ENCODE results near the gene GGACT. TPM values are rescaled to one million over a fixed set of nuclear protein-coding genes. Genes with fewer than 3 reads are reported as not detected.

GGACT gene
- polyA plus RNA-seq, 3 donors: 1.7 to 8.3 (median 6.5) TPM

- no peaks in the 10 kb centered on the region for H3K27me3 ChIP-seq (ENCODE audit: control insufficient read depth in 2 of 2, insufficient read depth in 2 of 2, low read length in 2 of 2)
- H2AFZ ChIP-seq (ENCODE audit: insufficient read depth, low read depth, low read length, poor library complexity, severe bottlenecking): no peak overlapping the region
- H3K9ac ChIP-seq (ENCODE audit: insufficient read depth, low read length, poor library complexity, severe bottlenecking): no peak overlapping the region
- peaks cover 4 to 5% of the 10 kb centered on the region in 2 donors for H3K4me1 ChIP-seq (ENCODE audit: control insufficient read depth in 1 of 2, insufficient read depth in 2 of 2, low read length in 2 of 2)
- peaks cover 6% of the 10 kb centered on the region for H3K4me1 Mint-ChIP-seq
- no peak overlapping the region for H3K27ac Mint-ChIP-seq
- no peak overlapping the region for H3K4me3 Mint-ChIP-seq
- no peaks in the 10 kb centered on the region for H3K79me2 ChIP-seq (ENCODE audit: insufficient read depth, low read length)
- no peak for DNase-seq
- H3K27me3 Mint-ChIP-seq (ENCODE audit: low read depth in 3 of 3): peaks cover 1 to 3% (median 2%) of the 10 kb centered on the region in 3 donors
- H3K9me3 ChIP-seq (replicated peaks in 1 of 2; ENCODE audit: control insufficient read depth in 1 of 2, insufficient read depth in 1 of 2, low read length in 2 of 2): no peaks in the 10 kb centered on the region
- H3K36me3 ChIP-seq (replicated peaks in 1 of 2; ENCODE audit: control insufficient read depth in 1 of 2, insufficient read depth in 2 of 2, low read length in 2 of 2): no peaks in the 10 kb centered on the region
- H3K4me3 ChIP-seq (replicated peaks in 1 of 3; ENCODE audit: low read depth in 2 of 3, low read length in 3 of 3): no peak overlapping the region
- intact Hi-C loops (cut with micrococcal nuclease): loop anchor here in 1 of 2 donors (10.0 kb wide), 1 partner anchor 892 kb away; no protein-coding TSS in a partner anchor
- 94% methylated on average over 17 of the region's 21 CpGs for WGBS (ENCODE audit: insufficient coverage)
- TF ChIP-seq CTCF (IDR thresholded peaks at IDR 0.05): no peak
- no peak overlapping the region for H3K27ac ChIP-seq (ENCODE audit: low read depth in 1 of 2, low read length in 2 of 2)
- H3K9me3 Mint-ChIP-seq: peaks cover 0 to 1% (median 0%) of the 10 kb centered on the region in 7 donors
- H3K36me3 Mint-ChIP-seq: no peaks in the 10 kb centered on the region
- no peaks in the 10 kb centered on the region for H4K20me1 ChIP-seq (ENCODE audit: insufficient read depth, low read length)
- no peak overlapping the region for H3K4me2 ChIP-seq (replicated peaks; ENCODE audit: extremely low read depth, low read length, poor library complexity, severe bottlenecking)
These were observed 41.7 kb downstream of the GGACT start for GRCh38 chr13:100546713-100547405.

GRCh38 chr13:100545684-100546061, 42.9 kb downstream of the GGACT start:
- Histone ChIP-seq H4K20me1 (ENCODE audit: insufficient read depth, low read length) (no peaks in the 10 kb centered on the region), H3K4me3 (replicated peaks in 1 of 3; ENCODE audit: low read depth in 2 of 3, low read length in 3 of 3) (no peak overlapping the region), H2AFZ (ENCODE audit: insufficient read depth, low read depth, low read length, poor library complexity, severe bottlenecking) (no peak overlapping the region), H3K27me3 (ENCODE audit: control insufficient read depth in 2 of 2, insufficient read depth in 2 of 2, low read length in 2 of 2) (no peaks in the 10 kb centered on the region), H3K36me3 (replicated peaks in 1 of 2; ENCODE audit: control insufficient read depth in 1 of 2, insufficient read depth in 2 of 2, low read length in 2 of 2) (no peaks in the 10 kb centered on the region), H3K27ac (ENCODE audit: low read depth in 1 of 2, low read length in 2 of 2) (no peak overlapping the region), H3K79me2 (ENCODE audit: insufficient read depth, low read length) (no peaks in the 10 kb centered on the region), H3K4me2 (replicated peaks; ENCODE audit: extremely low read depth, low read length, poor library complexity, severe bottlenecking) (no peak overlapping the region), H3K9ac (ENCODE audit: insufficient read depth, low read length, poor library complexity, severe bottlenecking) (no peak overlapping the region), H3K4me1 (ENCODE audit: control insufficient read depth in 1 of 2, insufficient read depth in 2 of 2, low read length in 2 of 2) (peaks cover 4 to 5% of the 10 kb centered on the region in 2 donors), H3K9me3 (replicated peaks in 1 of 2; ENCODE audit: control insufficient read depth in 1 of 2, insufficient read depth in 1 of 2, low read length in 2 of 2) (no peaks in the 10 kb centered on the region)
- no peak for TF ChIP-seq CTCF (IDR thresholded peaks at IDR 0.05)
- H3K4me1 Mint-ChIP-seq: peaks cover 6% of the 10 kb centered on the region
- H3K4me3 Mint-ChIP-seq: no peak overlapping the region
- no CpG with 5 or more reads among the region's 4 CpGs for WGBS (ENCODE audit: insufficient coverage)
- H3K9me3 Mint-ChIP-seq: peaks cover 0 to 1% (median 0%) of the 10 kb centered on the region in 7 donors
- H3K27me3 Mint-ChIP-seq (ENCODE audit: low read depth in 3 of 3): peaks cover 0 to 3% (median 2%) of the 10 kb centered on the region in 3 donors
- no peaks in the 10 kb centered on the region for H3K36me3 Mint-ChIP-seq
- intact Hi-C loops (cut with micrococcal nuclease): loop anchor here in 1 of 2 donors (10.0 kb wide), 1 partner anchor 891 kb away; no protein-coding TSS in a partner anchor
- H3K27ac Mint-ChIP-seq: no peak overlapping the region
- no peak for DNase-seq

All from CD14-positive monocyte (primary cell).